Medulla oblongata (tissue), 1 donor: ENCODE measurements around the gene ANKRD16.
A peak's percentile ranks its signal among the peaks of the same experiment; 100 is the strongest.
"Not testable (repeated sequence)": the region's sequence is repeated elsewhere in the genome, so short reads cannot be mapped to it uniquely, and the experiment has no call there.

Experiments used
- DNase-seq: peaks from one replicate; pipeline ENCODE4 v3.0.0-alpha.2; 2015; ENCODE audit errors: extremely low spot score

ANKRD16 gene

GRCh38 chr10:5889624-5890451 is at the start of gene ANKRD16, which contains the start of gene FBH1:
ANKRD16 (minus strand) TSS chr10:5889893; CDS start chr10:5889354, 539 bp downstream.
FBH1 (plus strand) TSS chr10:5890243; CDS start chr10:5890346, 103 bp downstream.
- DNase-seq, result peak; percentile 99

GRCh38 chr10:5938291-5938690 is 48.6 kb upstream of the ANKRD16 start:
- no peak for DNase-seq

DNA sequence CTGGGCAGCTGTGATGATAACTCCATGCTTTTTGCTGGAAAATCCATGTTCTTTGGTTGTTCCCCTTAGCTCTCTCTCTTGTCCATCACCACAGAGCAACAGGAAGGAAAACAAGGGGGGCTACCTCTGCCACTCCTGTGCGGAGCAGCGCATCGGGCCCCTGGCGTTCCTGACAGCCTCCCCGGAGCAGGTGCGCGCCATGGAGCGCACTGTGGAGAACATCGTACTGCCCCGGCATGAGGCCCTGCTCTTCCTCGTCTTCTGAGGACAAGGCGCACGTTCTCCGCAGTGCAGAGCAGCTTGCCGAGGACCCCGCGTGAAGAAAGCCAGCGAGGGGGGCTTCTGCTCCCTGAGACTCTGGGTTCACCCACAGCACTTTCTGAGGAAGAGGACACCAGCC is 47.3 kb upstream of the ANKRD16 start:
- no peak for DNase-seq

GRCh38 chr10:5935628-5936027 is 45.9 kb upstream of the ANKRD16 start:
- DNase-seq, result no peak

DNA sequence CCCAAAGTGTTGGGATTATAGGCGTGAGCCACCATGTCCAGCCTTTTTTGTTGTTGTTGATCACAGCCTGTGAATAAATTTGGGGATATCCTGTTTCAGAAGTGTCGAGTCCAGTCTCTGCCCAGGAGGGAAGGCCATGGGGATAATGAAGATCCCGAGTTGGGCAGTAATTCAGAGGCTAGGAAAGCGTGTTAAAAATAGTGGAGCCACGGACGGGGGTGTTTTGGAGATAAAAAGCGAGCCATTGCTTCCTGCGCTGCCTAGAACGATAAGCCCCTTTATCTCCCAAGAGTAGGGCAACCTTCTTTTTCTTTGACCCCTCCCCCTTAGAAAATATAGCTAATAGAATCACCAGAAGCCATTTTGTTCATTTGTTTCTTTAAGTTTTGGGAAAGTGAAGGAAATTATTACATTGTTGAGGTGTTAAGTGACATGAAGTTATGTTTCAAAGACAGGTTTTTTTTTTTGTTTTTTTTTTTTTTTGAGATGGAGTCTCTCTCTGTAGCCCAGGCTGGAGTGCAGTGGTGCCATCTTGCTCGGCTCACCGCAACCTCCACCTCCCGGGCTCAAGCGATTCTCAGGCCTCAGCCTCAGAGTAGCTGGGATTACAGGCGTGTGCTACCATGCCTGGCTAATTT is 44.3 kb upstream of the ANKRD16 start:
- DNase-seq, result no peak

DNA sequence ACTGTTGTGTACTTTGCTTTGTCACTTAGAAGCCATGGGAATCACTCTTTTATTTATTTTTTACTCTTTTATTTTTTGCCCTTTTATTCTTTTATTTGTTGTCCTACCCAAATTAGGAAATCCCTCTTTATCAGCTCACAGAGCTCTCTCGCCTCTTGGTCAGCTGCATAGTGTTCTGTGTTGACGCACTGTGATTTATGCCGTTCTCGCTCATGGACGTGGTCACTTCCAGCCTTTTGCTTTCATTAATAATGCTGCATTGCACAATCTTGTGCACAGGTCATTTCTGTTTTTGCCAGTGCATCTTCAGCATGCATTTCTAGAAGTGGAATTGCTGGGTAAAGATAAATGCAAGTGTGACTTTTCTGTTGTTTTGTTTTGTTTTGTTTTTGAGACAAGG is 42.7 kb upstream of the ANKRD16 start:
- no peak for DNase-seq

- no peak for DNase-seq
Measured at GRCh38 chr10:5930272-5930671, 40.6 kb upstream of the ANKRD16 start.

DNA sequence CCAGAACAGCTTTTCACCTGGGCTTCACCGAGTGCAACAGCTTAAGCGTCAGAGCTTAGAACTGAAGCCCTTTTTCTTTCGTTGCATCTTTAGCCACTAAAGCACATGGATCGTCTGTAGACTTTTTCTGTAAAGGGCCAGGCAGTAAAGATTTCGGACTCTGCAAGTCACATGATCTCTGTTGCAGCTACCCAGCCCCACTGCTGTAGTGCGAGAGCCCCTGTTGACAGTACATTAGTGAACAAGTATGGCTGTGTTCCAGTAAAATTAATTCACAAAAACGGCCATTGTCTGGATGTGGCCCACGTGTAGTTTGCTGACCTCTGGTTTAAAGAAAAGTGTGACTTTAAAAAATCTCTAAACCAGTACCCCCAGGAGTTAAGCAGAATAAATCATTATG is 39.7 kb upstream of the ANKRD16 start:
- no peak for DNase-seq

DNA sequence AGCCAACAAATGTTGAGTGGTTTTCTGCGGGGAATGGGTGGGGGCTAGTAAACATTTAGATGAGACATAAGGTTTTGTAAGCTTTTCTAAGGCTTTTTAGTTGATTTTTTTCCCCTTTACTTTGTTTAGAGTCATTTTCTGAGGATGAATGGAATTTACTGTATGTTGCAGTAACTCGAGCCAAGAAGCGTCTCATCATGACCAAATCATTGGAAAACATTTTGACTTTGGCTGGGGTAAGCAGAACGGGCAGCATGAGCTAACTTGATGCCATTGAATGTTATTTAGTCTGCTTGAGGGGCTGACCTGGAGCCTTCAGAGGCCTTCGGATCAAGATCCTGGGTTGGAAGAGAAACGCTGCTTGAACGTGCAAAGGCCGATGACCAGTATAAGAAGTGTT is 37.6 kb upstream of the ANKRD16 start:
- no peak for DNase-seq

DNA sequence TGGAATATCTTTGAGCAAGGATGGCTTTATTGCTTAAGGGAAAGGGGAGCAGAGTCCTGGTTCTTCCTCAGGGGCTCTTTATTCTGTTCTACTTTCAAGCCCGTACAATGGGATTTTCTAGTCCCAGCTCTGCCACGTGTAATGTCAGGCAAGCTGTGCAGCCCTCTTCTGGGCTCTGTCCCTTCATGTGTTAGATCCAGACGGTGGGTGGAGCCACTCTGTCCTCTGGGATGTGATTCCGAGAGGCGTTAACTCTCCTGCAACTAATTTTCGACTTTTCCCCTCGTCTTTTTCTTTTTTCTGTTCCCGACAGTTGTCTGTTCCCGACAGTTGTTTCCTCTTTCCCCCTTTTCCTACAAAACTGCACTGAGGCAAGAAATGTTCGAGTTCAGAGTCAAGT is 35.2 kb upstream of the ANKRD16 start:
- no peak for DNase-seq

DNA sequence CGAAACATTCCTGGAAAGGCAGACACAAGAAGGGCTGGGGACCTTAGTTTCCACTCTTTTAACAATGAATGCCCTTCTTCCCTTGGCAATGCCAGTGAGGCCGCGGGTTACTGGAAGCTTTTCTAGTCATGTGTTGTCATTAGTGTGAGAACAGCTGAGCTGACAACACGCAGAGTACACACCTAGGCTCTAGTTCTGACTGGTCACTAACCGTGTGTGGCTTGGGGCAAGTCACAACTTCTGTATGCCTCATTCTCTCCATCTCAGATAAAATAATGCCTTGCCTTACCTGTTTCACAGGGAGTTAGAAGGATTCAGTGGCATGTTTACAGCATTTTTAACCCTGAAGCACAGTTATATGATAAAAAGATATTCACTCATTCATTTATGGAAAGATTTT is 32.1 kb upstream of the ANKRD16 start:
- DNase-seq, result no peak

- no peak for DNase-seq
Measured at GRCh38 chr10:5919568-5919967, 29.9 kb upstream of the ANKRD16 start.

DNA sequence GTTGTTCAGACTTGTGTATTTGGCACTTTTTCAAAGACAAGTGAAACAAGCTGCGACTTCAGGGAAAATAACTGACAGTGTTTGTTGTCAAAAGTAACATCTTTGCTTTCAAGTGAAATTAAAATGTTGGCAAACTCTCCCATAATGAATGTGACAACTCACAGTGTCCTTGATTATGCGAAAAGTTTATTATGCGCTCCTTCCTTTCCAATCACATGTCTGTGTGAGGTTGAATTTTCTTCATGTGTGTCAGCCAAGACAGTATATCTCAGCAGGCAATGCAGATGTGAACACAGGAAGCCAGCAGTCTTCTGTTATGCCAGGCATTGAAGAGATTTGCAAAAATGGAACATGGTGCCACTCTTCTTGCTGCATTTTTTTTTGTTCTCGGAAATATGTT is 29.1 kb upstream of the ANKRD16 start:
- DNase-seq, result no peak

DNA sequence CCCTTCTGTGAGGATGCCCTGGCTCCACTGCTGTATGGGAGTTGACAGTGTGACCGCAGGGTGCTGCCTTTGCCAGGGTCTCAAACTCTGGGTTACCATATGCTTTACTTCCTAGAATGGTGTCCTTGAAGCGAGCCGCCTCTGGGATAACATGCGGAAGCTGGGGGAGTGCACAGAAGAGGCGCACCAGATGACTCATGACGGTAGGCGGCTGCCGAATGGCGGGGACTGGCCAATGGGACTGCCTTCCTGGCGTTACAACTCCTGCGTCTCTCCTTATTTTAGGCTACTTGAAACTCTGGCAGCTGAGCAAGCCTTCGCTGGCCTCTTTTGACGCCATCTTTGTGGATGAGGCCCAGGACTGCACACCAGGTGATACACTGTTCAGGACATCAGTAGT is 27.6 kb upstream of the ANKRD16 start:
- no peak for DNase-seq

GRCh38 chr10:5915451-5915850 is 25.8 kb upstream of the ANKRD16 start:
- DNase-seq, result no peak

GRCh38 chr10:5913736-5914135 is 24.0 kb upstream of the ANKRD16 start:
- DNase-seq, result no peak

- DNase-seq, result no peak
Measured at GRCh38 chr10:5911670-5912069, 22.0 kb upstream of the ANKRD16 start.

DNA sequence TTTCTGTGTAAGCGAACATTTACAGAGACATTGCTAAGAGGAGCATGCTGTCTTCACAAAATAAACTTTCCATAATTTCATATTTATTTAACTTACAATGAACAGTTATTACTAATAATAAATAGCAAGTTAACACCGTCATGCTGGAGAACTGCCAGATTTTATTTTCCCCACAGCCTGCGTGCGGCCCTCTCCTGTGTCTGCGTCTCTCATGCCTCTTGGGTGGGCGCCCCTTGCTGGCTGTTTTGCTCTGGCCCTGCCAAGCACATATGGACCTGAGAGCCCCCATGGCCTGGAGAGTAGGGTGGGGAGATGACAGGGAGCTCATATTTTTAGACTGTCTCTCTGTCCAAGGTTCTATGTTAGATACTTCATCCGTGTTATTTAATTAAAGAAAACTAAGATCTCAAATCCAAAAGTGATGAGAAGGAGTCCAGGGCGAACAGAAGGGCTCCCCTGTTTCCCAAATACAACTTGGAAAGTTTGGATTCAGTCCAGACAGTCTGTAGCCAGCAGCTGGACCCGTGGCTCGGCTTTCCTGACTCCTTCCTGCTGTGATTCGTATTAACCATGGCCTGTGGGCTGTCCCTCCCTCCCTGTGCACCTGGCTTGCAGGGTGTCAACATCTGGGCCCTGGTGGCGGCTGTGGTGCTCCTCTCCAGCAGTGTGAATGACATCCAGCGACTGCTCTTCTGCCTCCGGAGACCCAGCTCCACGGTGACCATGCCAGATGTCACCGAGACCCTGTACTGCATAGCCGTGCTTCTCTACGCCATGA is 20.8 kb upstream of the ANKRD16 start:
- DNase-seq, result no peak

DNA sequence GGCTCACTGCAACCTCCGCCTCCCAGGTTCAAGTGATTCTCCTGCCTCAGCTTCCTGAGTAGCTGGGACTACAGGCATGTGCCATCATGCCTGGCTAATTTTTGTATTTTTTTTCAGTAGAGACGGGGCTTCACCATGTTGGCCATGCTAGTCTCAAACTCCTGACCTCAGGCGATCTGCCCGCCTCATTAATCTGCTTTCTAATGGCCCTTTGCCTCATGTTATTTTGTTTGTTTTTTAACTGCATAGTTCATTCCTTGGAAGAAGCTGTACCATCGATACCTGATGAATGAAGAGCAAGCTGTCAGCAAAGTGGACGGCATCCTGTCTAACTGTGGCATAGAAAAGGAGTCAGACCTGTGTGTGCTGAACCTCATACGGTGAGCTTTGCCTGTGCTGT is 19.0 kb upstream of the ANKRD16 start:
- DNase-seq, result not testable (repeated sequence)

DNA sequence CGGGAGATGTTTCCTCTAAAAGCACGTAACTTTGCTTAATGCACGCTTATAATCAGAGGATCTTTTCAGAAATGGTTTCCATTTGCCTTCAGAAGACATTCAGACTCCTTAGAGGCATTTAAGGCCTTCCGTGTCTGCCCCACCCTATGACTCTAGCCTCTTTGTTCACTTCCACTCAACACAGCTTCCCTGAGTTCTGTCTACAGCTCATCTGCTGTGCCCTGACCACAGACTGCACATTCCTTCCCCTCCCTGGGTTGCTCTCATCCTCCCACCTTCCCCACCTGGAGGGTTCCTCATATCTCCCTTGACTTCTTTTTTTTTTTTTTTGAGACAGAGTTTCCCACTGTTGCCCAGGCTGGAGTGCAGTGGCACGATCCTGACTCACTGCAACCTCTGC is 17.0 kb upstream of the ANKRD16 start:
- no peak for DNase-seq

- no peak for DNase-seq
Measured at GRCh38 chr10:5905854-5906507, 16.3 kb upstream of the ANKRD16 start.

- DNase-seq, result no peak
Measured at GRCh38 chr10:5904227-5904626, 14.5 kb upstream of the ANKRD16 start.
